Measurements from ENCODE around the gene CD99L2.

The CD99L2 gene

DNA sequence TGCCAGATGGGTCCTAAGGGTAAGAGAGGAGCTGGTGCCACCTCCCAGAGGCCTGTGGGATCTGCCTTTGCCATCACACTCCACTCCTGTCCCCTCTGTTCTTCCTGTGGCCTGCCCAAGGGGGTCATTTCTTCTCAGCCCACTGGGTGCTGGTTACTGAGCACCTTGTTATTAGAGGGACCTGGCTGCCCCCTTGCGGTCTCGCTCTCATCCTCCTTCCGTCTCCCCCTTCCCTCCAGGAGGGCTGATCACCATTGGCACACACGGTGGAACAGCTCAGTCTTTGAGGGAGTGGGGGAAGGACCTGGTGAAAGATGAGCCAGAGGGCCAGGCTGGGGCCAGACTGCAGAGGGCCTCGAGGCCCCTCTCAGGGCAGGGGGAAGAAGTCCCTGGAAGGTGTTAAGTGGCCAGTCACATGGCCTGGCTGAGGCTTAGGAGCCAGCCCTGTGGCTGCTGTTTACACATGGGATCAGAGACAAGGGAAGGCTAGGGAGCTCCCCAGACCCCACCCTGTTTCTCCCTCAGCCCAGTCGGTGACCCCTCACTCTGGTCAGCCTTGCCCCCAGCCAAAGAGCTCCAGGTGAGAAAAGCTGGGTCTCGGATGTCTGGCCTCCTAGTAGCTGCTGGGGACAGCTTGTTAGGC lies 137.2 kb downstream of the CD99L2 start:
- DNase-seq: no peak

GRCh38 chrX:150759568-150760416 lies 138.7 kb downstream of the CD99L2 start:
- no peak for DNase-seq

DNA sequence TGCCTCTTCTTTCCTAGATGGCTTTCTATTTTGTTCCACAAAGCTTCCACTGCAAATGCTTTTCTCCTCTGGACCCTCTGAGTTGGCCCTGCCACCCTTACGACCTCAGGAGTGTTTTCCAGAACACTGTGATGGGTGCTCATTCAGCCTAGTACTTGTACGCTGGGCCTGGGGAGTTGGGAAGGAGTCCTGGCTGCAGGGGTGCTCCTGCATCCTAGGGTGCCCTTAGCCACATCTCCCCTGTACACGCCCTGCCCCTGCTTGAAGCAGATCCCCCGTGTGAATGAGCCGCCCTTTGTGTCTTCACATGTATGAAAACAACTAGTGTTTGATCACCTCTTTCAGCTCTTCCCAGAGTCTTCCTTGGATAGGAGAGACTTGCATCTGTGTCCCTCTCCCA lies 141.1 kb downstream of the CD99L2 start:
- no peak for DNase-seq

- DNase-seq: no peak
Measured at GRCh38 chrX:150753968-150754367, 144.5 kb downstream of the CD99L2 start.

DNA sequence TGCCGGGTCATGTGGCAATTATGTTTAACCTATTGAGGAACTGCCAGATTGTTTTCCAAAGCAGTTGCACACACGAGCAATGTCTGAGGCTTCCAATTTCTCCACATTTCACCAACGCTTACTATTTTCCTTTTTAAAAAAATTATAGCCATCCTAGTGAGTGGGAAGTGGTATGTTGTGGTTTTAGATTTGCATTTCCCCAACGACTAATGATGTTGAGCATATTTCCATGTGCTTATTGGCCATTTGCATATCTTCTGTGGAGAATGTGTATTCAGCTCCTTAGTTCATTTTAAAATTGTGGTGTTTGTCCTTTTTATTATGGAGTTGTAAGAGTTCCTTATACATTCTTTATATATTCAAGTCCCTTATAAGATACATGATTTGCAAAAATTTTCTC lies 145.1 kb downstream of the CD99L2 start:
- no peak for DNase-seq

- no peak for DNase-seq
Measured at GRCh38 chrX:150752124-150752523, 146.3 kb downstream of the CD99L2 start.

DNA sequence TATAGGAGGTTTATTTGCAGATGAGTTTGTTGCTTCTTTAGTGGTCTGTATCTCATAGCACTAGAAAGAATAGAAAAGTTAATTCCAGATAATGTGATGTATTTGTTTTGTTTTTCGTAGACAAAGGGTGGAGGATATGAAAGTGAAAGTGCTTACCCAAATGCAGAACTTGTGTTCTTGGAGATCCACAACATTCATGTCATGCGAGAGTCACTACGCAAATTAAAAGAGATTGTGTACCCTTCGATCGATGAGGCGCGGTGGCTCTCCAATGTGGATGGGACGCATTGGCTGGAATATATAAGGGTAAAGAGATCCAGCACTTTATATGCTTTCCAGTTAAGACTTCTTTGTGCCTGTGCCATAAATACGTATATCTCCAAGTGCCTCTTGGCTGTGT lies 162.0 kb downstream of the CD99L2 start:
- DNase-seq: no peak

- no peak for DNase-seq
Measured at GRCh38 chrX:150731795-150732194, 166.7 kb downstream of the CD99L2 start.

DNA sequence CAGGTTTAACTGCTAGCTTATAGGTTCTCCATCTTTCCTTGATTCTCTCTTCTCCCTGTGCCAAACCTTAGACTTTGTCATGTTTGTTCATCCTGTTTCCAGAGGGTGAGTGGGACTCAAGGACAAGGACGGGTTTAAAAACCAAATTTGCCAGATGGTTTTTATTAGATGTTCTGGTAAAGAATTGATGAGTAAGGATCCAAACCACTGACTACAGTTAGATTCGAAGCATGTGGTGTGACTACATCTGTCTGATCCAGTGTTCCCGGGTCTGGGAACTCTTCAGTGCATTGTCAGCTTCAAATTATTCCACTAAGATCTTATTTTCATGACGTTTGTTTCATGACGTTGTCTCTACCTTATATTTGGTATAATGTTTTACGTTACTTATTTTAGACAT lies 167.7 kb downstream of the CD99L2 start:
- no peak for DNase-seq

DNA sequence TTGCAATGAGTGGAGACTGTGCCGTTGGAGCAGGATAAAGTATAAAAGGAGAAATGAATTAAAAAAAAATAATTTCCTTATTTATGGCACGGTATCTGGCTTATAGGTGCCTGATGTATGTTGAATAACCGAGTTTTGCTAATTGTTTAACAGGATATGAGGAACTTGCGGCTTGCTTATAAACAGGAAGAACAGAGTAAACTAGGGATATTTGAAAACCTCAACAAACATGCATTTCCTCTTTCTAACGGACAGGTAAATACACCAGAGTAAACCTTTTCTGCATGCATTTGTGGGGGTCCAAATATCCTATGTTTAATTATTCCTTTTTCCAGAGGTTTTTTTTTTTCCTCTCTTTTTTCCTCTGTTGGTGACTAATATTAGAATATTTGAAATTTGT lies 168.5 kb downstream of the CD99L2 start:
- no peak for DNase-seq

DNA sequence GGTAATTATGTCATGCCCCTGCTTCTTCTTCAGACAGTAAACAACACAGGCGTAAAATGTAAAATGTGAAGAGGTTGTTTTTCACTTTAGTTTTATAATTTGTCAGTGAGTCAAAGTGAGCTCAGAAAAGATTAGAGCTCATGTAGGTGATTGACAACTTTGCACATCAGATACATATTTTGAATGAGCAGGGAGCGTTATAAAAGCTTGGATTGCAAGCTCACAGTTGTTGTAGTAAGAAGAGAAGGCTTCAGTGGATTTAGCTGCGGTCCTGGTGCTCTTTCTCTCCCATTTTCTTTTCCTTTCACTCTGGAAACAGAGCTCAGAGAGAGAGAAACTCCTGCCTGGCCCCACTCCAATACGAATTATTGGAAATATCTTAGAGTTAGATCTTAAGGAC lies 178.8 kb downstream of the CD99L2 start:
- DNase-seq: no peak
